ENCODE data around the gene ROPN1L. TPM values are rescaled to one million over a fixed set of nuclear protein-coding genes. Genes with fewer than 3 reads are reported as not detected.
"Not testable (repeated sequence)": the region's sequence is repeated elsewhere in the genome, so short reads cannot be mapped to it uniquely, and the experiment has no call there.

ROPN1L gene
- polyA plus RNA-seq, 3 donors, result 1.5 to 2.1 (median 1.9) TPM

DNA sequence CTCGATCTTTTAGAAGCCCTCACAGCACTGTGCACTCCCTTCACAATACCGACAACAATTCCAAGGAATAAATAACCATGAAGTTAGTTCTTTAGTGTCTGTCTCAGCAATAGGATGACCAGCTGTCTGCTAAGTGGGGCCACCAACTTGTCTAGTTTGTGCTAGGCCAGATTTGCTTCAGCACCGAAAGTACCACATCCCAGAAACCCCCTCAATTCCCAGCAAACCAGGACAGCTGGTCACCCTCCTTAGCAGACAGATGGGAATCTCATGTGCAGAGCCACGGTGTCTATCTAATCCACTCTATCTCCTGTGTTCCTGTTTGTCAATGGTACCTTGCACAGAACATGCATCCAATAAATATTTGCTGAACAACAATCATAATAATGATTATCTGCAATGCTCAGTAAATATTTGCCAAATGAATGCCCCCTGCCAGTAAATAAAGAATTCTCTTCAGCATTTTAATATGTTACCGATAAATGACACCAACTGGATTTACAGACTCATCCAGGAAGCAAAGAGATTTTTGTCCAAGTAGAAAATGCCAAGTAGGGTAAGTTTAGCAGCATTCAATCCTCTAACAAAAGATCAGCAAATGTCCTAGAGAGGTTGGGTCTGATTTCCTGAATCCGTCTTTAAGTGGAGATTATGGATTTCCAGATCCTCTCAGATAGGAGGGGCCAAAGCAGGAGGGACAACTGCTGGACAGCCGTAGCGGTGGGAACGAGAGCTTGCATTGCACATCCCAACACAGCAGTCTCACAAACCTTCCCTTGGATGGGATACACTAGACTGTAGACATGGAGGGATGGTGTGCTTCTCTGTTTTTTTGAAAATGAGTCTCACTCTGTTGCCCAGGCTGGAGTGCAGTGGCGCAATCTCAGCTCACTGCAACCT is 70.3 kb downstream of the ROPN1L start:
- Histone ChIP-seq H3K27ac (ENCODE audit: low read depth in 1 of 2, low read length in 2 of 2) (no peak overlapping the region), H3K4me2 (replicated peaks; ENCODE audit: extremely low read depth, low read length, poor library complexity, severe bottlenecking) (no peak overlapping the region), H3K9ac (ENCODE audit: insufficient read depth, low read length, poor library complexity, severe bottlenecking) (no peak overlapping the region), H3K36me3 (replicated peaks in 1 of 2; ENCODE audit: control insufficient read depth in 1 of 2, insufficient read depth in 2 of 2, low read length in 2 of 2) (no peaks in the 10 kb centered on the region), H3K79me2 (ENCODE audit: insufficient read depth, low read length) (no peaks in the 10 kb centered on the region), H3K4me3 (replicated peaks in 1 of 3; ENCODE audit: low read depth in 2 of 3, low read length in 3 of 3) (no peak overlapping the region), H4K20me1 (ENCODE audit: insufficient read depth, low read length) (no peaks in the 10 kb centered on the region), H3K27me3 (ENCODE audit: control insufficient read depth in 2 of 2, insufficient read depth in 2 of 2, low read length in 2 of 2) (no peaks in the 10 kb centered on the region), H3K4me1 (ENCODE audit: control insufficient read depth in 1 of 2, insufficient read depth in 2 of 2, low read length in 2 of 2) (no peaks in the 10 kb centered on the region), H2AFZ (ENCODE audit: insufficient read depth, low read depth, low read length, poor library complexity, severe bottlenecking) (no peak overlapping the region), H3K9me3 (replicated peaks in 1 of 2; ENCODE audit: control insufficient read depth in 1 of 2, insufficient read depth in 1 of 2, low read length in 2 of 2) (no peaks in the 10 kb centered on the region)
- intact Hi-C loops (cut with micrococcal nuclease), result no loop called here
- TF ChIP-seq, protein P1, sequence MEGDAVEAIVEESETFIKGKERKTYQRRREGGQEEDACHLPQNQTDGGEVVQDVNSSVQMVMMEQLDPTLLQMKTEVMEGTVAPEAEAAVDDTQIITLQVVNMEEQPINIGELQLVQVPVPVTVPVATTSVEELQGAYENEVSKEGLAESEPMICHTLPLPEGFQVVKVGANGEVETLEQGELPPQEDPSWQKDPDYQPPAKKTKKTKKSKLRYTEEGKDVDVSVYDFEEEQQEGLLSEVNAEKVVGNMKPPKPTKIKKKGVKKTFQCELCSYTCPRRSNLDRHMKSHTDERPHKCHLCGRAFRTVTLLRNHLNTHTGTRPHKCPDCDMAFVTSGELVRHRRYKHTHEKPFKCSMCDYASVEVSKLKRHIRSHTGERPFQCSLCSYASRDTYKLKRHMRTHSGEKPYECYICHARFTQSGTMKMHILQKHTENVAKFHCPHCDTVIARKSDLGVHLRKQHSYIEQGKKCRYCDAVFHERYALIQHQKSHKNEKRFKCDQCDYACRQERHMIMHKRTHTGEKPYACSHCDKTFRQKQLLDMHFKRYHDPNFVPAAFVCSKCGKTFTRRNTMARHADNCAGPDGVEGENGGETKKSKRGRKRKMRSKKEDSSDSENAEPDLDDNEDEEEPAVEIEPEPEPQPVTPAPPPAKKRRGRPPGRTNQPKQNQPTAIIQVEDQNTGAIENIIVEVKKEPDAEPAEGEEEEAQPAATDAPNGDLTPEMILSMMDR (IDR thresholded peaks at IDR 0.05), result no peak
- DNase-seq, result no peak
- no peak overlapping the region for H3K27ac Mint-ChIP-seq
- no peaks in the 10 kb centered on the region for H3K36me3 Mint-ChIP-seq
- peaks cover 4% of the 10 kb centered on the region for H3K4me1 Mint-ChIP-seq
- peaks cover 1 to 5% (median 1%) of the 10 kb centered on the region in 3 donors for H3K27me3 Mint-ChIP-seq (ENCODE audit: low read depth in 3 of 3)
- peaks cover 0 to 2% (median 2%) of the 10 kb centered on the region in 7 donors for H3K9me3 Mint-ChIP-seq
- no peak overlapping the region for H3K4me3 Mint-ChIP-seq
- WGBS (ENCODE audit: insufficient coverage), result 95% methylated on average over 2 of the region's 10 CpGs

DNA sequence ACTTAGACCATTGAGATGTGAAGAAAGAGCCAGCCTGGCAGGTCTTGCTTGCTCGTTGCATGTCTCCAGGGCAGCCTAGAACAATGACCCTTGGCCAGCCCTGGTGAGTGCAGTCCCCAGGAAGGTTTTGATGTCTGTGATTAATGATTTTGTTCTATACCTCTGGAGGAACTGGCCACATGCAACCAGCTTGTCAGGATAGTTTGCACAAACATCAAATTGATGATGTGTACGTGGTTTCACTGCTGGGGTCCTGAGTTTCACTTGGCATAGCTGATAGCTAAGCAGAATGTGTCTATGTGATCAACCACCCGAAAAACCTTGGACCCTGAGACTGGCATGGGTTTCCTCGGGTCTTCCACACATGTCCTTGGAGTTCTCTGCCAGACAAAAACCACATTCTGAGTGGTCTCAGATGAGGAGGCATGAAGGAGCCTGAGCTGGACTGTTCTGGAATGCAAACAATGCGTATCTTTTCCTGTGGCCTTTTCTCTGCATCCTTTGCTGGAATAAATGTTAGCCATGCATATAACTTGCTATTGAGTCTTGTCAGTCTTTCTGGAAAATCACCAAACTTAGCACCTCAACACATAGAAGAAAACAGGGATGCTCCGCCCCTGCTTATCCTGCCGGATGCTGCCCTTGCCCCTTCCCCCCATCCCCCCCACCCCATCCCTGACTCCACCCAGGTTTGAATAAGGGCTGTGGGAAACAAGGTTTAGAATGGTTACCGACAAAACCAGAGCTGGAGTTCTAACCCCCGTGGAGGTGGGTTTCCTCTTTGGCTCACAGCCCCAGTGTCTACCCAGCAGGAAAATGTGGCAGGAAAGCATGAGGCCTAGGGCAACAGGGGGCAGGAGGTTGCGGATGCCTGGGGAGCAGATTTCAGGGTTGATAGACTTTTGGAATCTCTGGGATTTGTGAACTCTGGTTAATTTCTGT is 72.1 kb downstream of the ROPN1L start:
- peaks cover 1 to 3% (median 1%) of the 10 kb centered on the region in 3 donors for H3K27me3 Mint-ChIP-seq (ENCODE audit: low read depth in 3 of 3)
- H3K4me3 Mint-ChIP-seq, result no peak overlapping the region
- no peaks in the 10 kb centered on the region for H3K79me2 ChIP-seq (ENCODE audit: insufficient read depth, low read length)
- peaks cover 0 to 2% (median 2%) of the 10 kb centered on the region in 7 donors for H3K9me3 Mint-ChIP-seq
- H3K4me2 ChIP-seq (replicated peaks; ENCODE audit: extremely low read depth, low read length, poor library complexity, severe bottlenecking), result no peak overlapping the region
- H3K4me1 Mint-ChIP-seq, result peaks cover 3% of the 10 kb centered on the region
- no peak for DNase-seq
- no peak overlapping the region for H3K27ac ChIP-seq (ENCODE audit: low read depth in 1 of 2, low read length in 2 of 2)
- no peaks in the 10 kb centered on the region for H3K4me1 ChIP-seq (ENCODE audit: control insufficient read depth in 1 of 2, insufficient read depth in 2 of 2, low read length in 2 of 2)
- H3K9me3 ChIP-seq (replicated peaks in 1 of 2; ENCODE audit: control insufficient read depth in 1 of 2, insufficient read depth in 1 of 2, low read length in 2 of 2), result no peaks in the 10 kb centered on the region
- no peaks in the 10 kb centered on the region for H4K20me1 ChIP-seq (ENCODE audit: insufficient read depth, low read length)
- intact Hi-C loops (cut with micrococcal nuclease), result no loop called here
- no peaks in the 10 kb centered on the region for H3K27me3 ChIP-seq (ENCODE audit: control insufficient read depth in 2 of 2, insufficient read depth in 2 of 2, low read length in 2 of 2)
- H3K36me3 ChIP-seq (replicated peaks in 1 of 2; ENCODE audit: control insufficient read depth in 1 of 2, insufficient read depth in 2 of 2, low read length in 2 of 2), result no peaks in the 10 kb centered on the region
- no peak overlapping the region for H3K27ac Mint-ChIP-seq
- no peaks in the 10 kb centered on the region for H3K36me3 Mint-ChIP-seq
- TF ChIP-seq, protein P1 (IDR thresholded peaks at IDR 0.05), result no peak
- 46% methylated on average over 7 of the region's 10 CpGs for WGBS (ENCODE audit: insufficient coverage)
- no peak overlapping the region for H3K4me3 ChIP-seq (replicated peaks in 1 of 3; ENCODE audit: low read depth in 2 of 3, low read length in 3 of 3)
- no peak overlapping the region for H3K9ac ChIP-seq (ENCODE audit: insufficient read depth, low read length, poor library complexity, severe bottlenecking)
- no peak overlapping the region for H2AFZ ChIP-seq (ENCODE audit: insufficient read depth, low read depth, low read length, poor library complexity, severe bottlenecking)

DNA sequence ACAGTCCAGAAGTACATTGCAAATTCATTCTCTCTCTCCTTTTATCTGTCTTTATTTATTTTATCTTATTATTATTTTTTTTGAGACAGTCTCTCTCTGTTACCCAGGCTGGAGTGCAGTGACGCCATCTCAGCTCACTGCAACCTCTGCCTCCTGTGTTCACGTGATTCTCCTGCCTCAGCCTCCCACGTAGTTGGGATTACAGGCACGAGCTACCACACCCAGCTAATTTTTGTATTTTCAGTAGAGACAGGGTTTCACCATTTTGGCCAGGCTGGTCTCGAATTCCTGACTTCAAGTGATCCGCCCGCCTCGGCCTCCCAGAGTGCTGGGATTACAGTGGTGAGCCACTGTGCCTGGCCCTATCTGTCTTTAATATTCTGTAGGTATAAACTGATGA is 72.9 kb downstream of the ROPN1L start:
- H3K4me1 Mint-ChIP-seq; H3K79me2 ChIP-seq (ENCODE audit: insufficient read depth, low read length); H3K4me2 ChIP-seq (replicated peaks; ENCODE audit: extremely low read depth, low read length, poor library complexity, severe bottlenecking); H3K27ac Mint-ChIP-seq; H3K9ac ChIP-seq (ENCODE audit: insufficient read depth, low read length, poor library complexity, severe bottlenecking); H4K20me1 ChIP-seq (ENCODE audit: insufficient read depth, low read length); H3K4me3 ChIP-seq (replicated peaks in 1 of 3; ENCODE audit: low read depth in 2 of 3, low read length in 3 of 3); H3K27me3 ChIP-seq (ENCODE audit: control insufficient read depth in 2 of 2, insufficient read depth in 2 of 2, low read length in 2 of 2); H3K27me3 Mint-ChIP-seq (ENCODE audit: low read depth in 3 of 3); H2AFZ ChIP-seq (ENCODE audit: insufficient read depth, low read depth, low read length, poor library complexity, severe bottlenecking); H3K4me3 Mint-ChIP-seq; H3K4me1 ChIP-seq (ENCODE audit: control insufficient read depth in 1 of 2, insufficient read depth in 2 of 2, low read length in 2 of 2); H3K27ac ChIP-seq (ENCODE audit: low read depth in 1 of 2, low read length in 2 of 2); H3K9me3 ChIP-seq (replicated peaks in 1 of 2; ENCODE audit: control insufficient read depth in 1 of 2, insufficient read depth in 1 of 2, low read length in 2 of 2); DNase-seq; H3K9me3 Mint-ChIP-seq; intact Hi-C loops (cut with micrococcal nuclease); H3K36me3 ChIP-seq (replicated peaks in 1 of 2; ENCODE audit: control insufficient read depth in 1 of 2, insufficient read depth in 2 of 2, low read length in 2 of 2); H3K36me3 Mint-ChIP-seq: not testable (repeated sequence)
- 83% methylated on average over 1 of the region's 8 CpGs for WGBS (ENCODE audit: insufficient coverage)

Data from CD14-positive monocyte (primary cell).